AG04450 (cell line): ENCODE data around the gene PKP3. TPM values are rescaled to one million over a fixed set of nuclear protein-coding genes. Genes with fewer than 3 reads are reported as not detected.
A peak's percentile ranks its signal among the peaks of the same experiment; 100 is the strongest.

Source experiments
- CTCF ChIA-PET: fragments of 300-600, 350-600 bp; formaldehyde crosslinking; extraction: SDS; loops from one replicate; lab custom pipeline; 2022; ENCODE audit warnings: antibody characterized with exemption, inconsistent platforms; lab: Charles Lee
- POLR2A ChIA-PET: fragments of 350-600 bp; formaldehyde crosslinking; extraction: SDS; loops from one replicate; lab custom pipeline; 2021; ENCODE audit warnings: antibody characterized with exemption, inconsistent platforms; lab: Yijun Ruan, JAX
- DNase-seq: peaks from one replicate; pipeline ENCODE4 v3.0.0-alpha.2; 2011; ENCODE audit warnings: low read depth, low spot score
- H3K27ac ChIP-seq: one replicate; pipeline ENCODE4 v1.5.1; 2012; ENCODE audit warnings: low read depth, low read length, control low read depth
- H3K27me3 ChIP-seq: one replicate; pipeline ENCODE4 v1.6.0; 2012; ENCODE audit warnings: low read length; ENCODE audit not compliant: control insufficient read depth, insufficient read depth
- H3K4me3 ChIP-seq: 2 replicates; pipeline ENCODE4 v1.5.1; 2011; ENCODE audit warnings: mild to moderate bottlenecking, low read depth, low read length, control low read depth
- H3K9me3 ChIP-seq: 2 replicates; pipeline ENCODE4 v1.5.1; 2012; ENCODE audit warnings: low read length; ENCODE audit not compliant: control insufficient read depth, insufficient read depth
- CTCF ChIP-seq: IDR thresholded peaks from 2 replicates; pipeline ENCODE4 v1.5.1; 2011; ENCODE audit warnings: low read depth, low read length, control low read depth, inconsistent platforms
- polyA plus RNA-seq: library from polyadenylated mRNA; depleted of rRNA; stranded (reverse); fragments of >200 nt; gene quantifications from 2 replicates; pipeline ENCODE4 v1.2.3, GENCODE V29; 2011

The PKP3 gene
- polyA plus RNA-seq, 1 experiment = 0.55 TPM

- H3K27ac ChIP-seq = no peak overlapping the region
- DNase-seq = no peak
- peaks cover 19% of the 10 kb centered on the region for H3K9me3 ChIP-seq
- ChIA-PET CTCF (interaction anchor here (0.6 to 4.0 kb wide), 3 partner anchors 9 to 114 kb away, joined by 6 to 20 read pairs (median 6); no protein-coding TSS in a partner anchor), POLR2A (no interaction called here)
- H3K27me3 ChIP-seq = peaks cover 17% of the 10 kb centered on the region
- no peak overlapping the region for H3K4me3 ChIP-seq
- no peak for TF ChIP-seq CTCF
Measured at GRCh38 chr11:364991-365725, 28.9 kb upstream of the PKP3 start.

DNA sequence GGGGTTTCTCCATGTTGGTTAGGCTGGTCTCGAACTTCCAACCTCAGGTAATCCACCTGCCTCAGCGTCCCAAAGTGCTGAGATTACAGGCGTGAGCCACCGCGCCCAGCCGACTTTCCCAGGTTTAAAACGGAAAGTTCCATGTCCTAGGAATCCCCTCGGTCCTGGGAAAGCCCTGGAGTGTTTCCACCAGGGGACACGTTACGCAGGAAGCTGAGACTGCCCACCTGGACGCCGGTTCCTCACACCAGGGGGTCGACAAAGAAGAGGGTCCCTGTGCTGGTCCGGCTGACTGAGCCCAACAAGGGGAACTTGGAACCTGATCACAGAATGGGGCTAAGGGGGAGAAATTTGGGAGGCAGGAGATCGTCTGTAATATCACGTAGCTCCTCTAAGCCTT lies 28.2 kb upstream of the PKP3 start:
- CTCF ChIA-PET = no interaction called here

DNA sequence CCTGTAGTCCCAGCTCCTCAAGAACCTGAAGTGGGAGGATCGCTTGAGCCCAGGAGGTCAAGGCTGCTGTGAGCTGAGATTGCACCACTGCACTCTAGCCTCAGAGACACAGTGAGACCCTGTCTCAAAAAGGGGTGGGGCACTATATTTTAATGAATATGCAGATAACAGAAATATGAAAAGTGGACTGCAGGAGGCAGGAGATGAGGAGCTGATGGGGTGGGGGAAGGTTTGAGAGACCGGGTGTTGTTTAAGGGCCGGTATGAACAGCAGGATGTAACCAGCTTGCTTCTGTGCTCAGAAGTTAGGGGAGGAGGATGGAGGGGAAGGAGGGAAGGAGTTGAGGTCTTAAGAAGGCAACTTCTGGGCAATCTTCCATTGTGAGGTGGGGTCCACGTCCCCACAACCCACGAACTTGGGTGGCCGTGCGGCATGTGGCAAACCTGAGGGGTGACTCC lies 26.0 kb upstream of the PKP3 start:
- TF ChIP-seq CTCF = no peak
- no peak overlapping the region for H3K27ac ChIP-seq
- H3K9me3 ChIP-seq = peaks cover 3% of the 10 kb centered on the region; the same call in 1 of the 2 replicates
- H3K27me3 ChIP-seq = peaks cover 19% of the 10 kb centered on the region
- H3K4me3 ChIP-seq = no peak overlapping the region
- ChIA-PET CTCF (interaction anchor here (1.3 kb wide), 1 partner anchor 117 kb away, joined by 3 read pairs; no protein-coding TSS in a partner anchor), POLR2A (interaction anchor here (0.9 kb wide), 1 partner anchor 12 kb away, joined by 3 read pairs; no protein-coding TSS in a partner anchor)
- DNase-seq = no peak

More for the DNA sequence above, 28.2 kb upstream of the PKP3 start:
- POLR2A ChIA-PET = no interaction called here
- H3K4me3 ChIP-seq = no peak overlapping the region
- peaks cover 19% of the 10 kb centered on the region for H3K27me3 ChIP-seq
- H3K27ac ChIP-seq = no peak overlapping the region
- no peak for TF ChIP-seq CTCF
- no peak for DNase-seq
- H3K9me3 ChIP-seq = peaks cover 14% of the 10 kb centered on the region

- ChIA-PET POLR2A (interaction anchor here (0.9 kb wide), 1 partner anchor 13 kb away, joined by 3 read pairs; no protein-coding TSS in a partner anchor), CTCF (interaction anchor here (0.6 to 1.3 kb wide), 2 partner anchors 118 to 166 kb away, joined by 3 read pairs; no protein-coding TSS in a partner anchor)
- H3K27me3 ChIP-seq = peaks cover 19% of the 10 kb centered on the region
- peaks cover 6% of the 10 kb centered on the region; the same call in 1 of the 2 replicates for H3K9me3 ChIP-seq
- DNase-seq = no peak
- no peak for TF ChIP-seq CTCF
- H3K4me3 ChIP-seq = peak overlapping the region; percentile 50
- no peak overlapping the region for H3K27ac ChIP-seq
Measured at GRCh38 chr11:368414-369335, 25.3 kb upstream of the PKP3 start.
